Caco-2 (cell line): ENCODE data around the gene IL2RA. TPM values are rescaled to one million over a fixed set of nuclear protein-coding genes. Genes with fewer than 3 reads are reported as not detected.

Experiments used
- BruUV-seq: library from RNA; stranded (reverse); fragments of 400-500 nt; replicated peaks from 2 replicates; lab custom pipeline; 2021; lab: Mats Ljungman, UMichigan
- CTCF ChIA-PET: fragments of 300-600 bp; sonication (Branson Sonifier 250); formaldehyde crosslinking; loops from one replicate; lab custom pipeline; 2022; ENCODE audit warnings: antibody characterized with exemption; lab: Charles Lee
- POLR2A ChIA-PET: fragments of 300-600 bp; sonication (Branson Sonifier 250); formaldehyde crosslinking; loops from one replicate; lab custom pipeline; 2022; ENCODE audit warnings: antibody characterized with exemption; lab: Charles Lee
- DNase-seq, 2 experiments: peaks; one replicate each; pipeline versions ENCODE4 v3.0.0 to v3.0.0-alpha.2; 2020 to 2022
- H3K27me3 ChIP-seq: replicated peaks from 2 replicates; pipeline ENCODE4 v1.6.0; 2011; ENCODE audit warnings: low read length; ENCODE audit not compliant: control insufficient read depth, insufficient read depth
- H3K36me3 ChIP-seq: 2 replicates; pipeline ENCODE4 v1.5.1; 2011; ENCODE audit warnings: low read length; ENCODE audit not compliant: control insufficient read depth, insufficient read depth
- H3K4me1 ChIP-seq: fragments of 250-450 bp; sonication (Bioruptor Pico); 2 replicates; pipeline ENCODE4 v1.5.1; 2020; ENCODE audit warnings: mild to moderate bottlenecking
- H3K4me3 ChIP-seq: 2 replicates; pipeline ENCODE4 v1.5.1; 2011; ENCODE audit warnings: low read depth, mild to moderate bottlenecking, control low read depth, low read length
- H3K9me3 ChIP-seq: fragments of 250-450 bp; sonication (Bioruptor Pico); 2 replicates; pipeline ENCODE4 v1.5.1; 2020; ENCODE audit warnings: mild to moderate bottlenecking, moderate library complexity
- H3K27ac Mint-ChIP-seq: one replicate; pipeline ENCODE4 v1.8.0; 2022; ENCODE audit warnings: mixed read lengths; ENCODE audit not compliant: unreplicated experiment
- H3K27me3 Mint-ChIP-seq: one replicate; pipeline ENCODE4 v1.8.0; 2022; ENCODE audit warnings: mixed read lengths; ENCODE audit not compliant: insufficient read depth, unreplicated experiment
- H3K36me3 Mint-ChIP-seq: one replicate; pipeline ENCODE4 v1.8.0; 2022; ENCODE audit warnings: mild to moderate bottlenecking, mixed read lengths; ENCODE audit not compliant: insufficient read depth, unreplicated experiment
- H3K4me1 Mint-ChIP-seq: one replicate; pipeline ENCODE4 v1.8.0; 2022; ENCODE audit warnings: low read depth, mixed read lengths; ENCODE audit not compliant: unreplicated experiment
- H3K4me3 Mint-ChIP-seq: one replicate; pipeline ENCODE4 v1.8.0; 2022; ENCODE audit warnings: mild to moderate bottlenecking, moderate library complexity, mixed read lengths; ENCODE audit not compliant: unreplicated experiment
- H3K9me3 Mint-ChIP-seq: one replicate; pipeline ENCODE4 v1.8.0; 2022; ENCODE audit warnings: mixed read lengths; ENCODE audit not compliant: unreplicated experiment
- CTCF ChIP-seq, 2 experiments: fragments of 200-600 bp in 1 of 2; IDR thresholded peaks; 1 replicate in 1 of 2; 2 replicates in 1 of 2; pipeline versions ENCODE4 v1.5.1 to v1.8.0; 2011 to 2022; ENCODE audit warnings: antibody characterized with exemption in 1 of 2, control low read depth in 1 of 2, inconsistent platforms in 1 of 2, low read depth in 1 of 2, low read length in 1 of 2, mild to moderate bottlenecking in 1 of 2, moderate library complexity in 1 of 2; ENCODE audit not compliant: insufficient read depth in 1 of 2, severe bottlenecking in 1 of 2, unreplicated experiment in 1 of 2
- intact Hi-C: fragments of 100-400 bp; cut with micrococcal nuclease; formaldehyde crosslinking; loops from one replicate; pipeline ENCODE4 v1.10.0; 2022; ENCODE audit not compliant: unreplicated experiment
- total RNA-seq: library from RNA; stranded (reverse); gene quantifications from 2 replicates; pipeline ENCODE4 v1.2.3, GENCODE V29; 2022

The IL2RA gene
- total RNA-seq, 1 experiment from 2014 or later, result not detected

GRCh38 chr10:6009961-6010360 is 52.2 kb downstream of the IL2RA start:
- H3K27me3 Mint-ChIP-seq, result peaks cover 12% of the 10 kb centered on the region
- H3K27ac Mint-ChIP-seq, result no peak overlapping the region
- peaks cover 21% of the 10 kb centered on the region for H3K9me3 Mint-ChIP-seq
- no peaks in the 10 kb centered on the region for H3K4me1 Mint-ChIP-seq
- POLR2A ChIA-PET, result no interaction called here
- no peaks in the 10 kb centered on the region for H3K4me1 ChIP-seq
- intact Hi-C loops, result no loop called here
- H3K36me3 Mint-ChIP-seq, result no peaks in the 10 kb centered on the region
- CTCF ChIA-PET, result interaction anchor here (0.6 to 0.7 kb wide), 2 partner anchors 16 to 393 kb away, joined by 3 to 4 read pairs; no protein-coding TSS in a partner anchor
- TF ChIP-seq CTCF (IDR thresholded peaks at IDR 0.05; ENCODE audit: insufficient read depth in 1 of 2, low read depth in 1 of 2, low read length in 1 of 2, severe bottlenecking in 1 of 2, unreplicated experiment in 1 of 2), result no peak
- H3K27me3 ChIP-seq, result no peaks in the 10 kb centered on the region
- no peak for DNase-seq
- H3K9me3 ChIP-seq, result 0 out of 2 replicates have a peak, but pooled peaks cover 4% of the 10 kb centered on the region
- no peak overlapping the region for H3K4me3 Mint-ChIP-seq
- no peaks in the 10 kb centered on the region for H3K36me3 ChIP-seq
- no peak overlapping the region for H3K4me3 ChIP-seq
- no TSS peak for BruUV-seq

GRCh38 chr10:6009150-6009549 is 53.0 kb downstream of the IL2RA start:
- Histone ChIP-seq H3K27me3 (no peaks in the 10 kb centered on the region), H3K4me1 (no peaks in the 10 kb centered on the region), H3K9me3 (0 out of 2 replicates have a peak, but pooled peaks cover 4% of the 10 kb centered on the region), H3K36me3 (no peaks in the 10 kb centered on the region), H3K4me3 (no peak overlapping the region)
- POLR2A ChIA-PET, result no interaction called here
- Mint-ChIP-seq H3K36me3 (no peaks in the 10 kb centered on the region), H3K27me3 (peaks cover 19% of the 10 kb centered on the region), H3K4me1 (no peaks in the 10 kb centered on the region), H3K4me3 (no peak overlapping the region), H3K27ac (no peak overlapping the region), H3K9me3 (peaks cover 21% of the 10 kb centered on the region)
- TF ChIP-seq CTCF (IDR thresholded peaks at IDR 0.05; ENCODE audit: insufficient read depth in 1 of 2, low read depth in 1 of 2, low read length in 1 of 2, severe bottlenecking in 1 of 2, unreplicated experiment in 1 of 2), result no peak
- no peak for DNase-seq
- intact Hi-C loops, result no loop called here
- no TSS peak for BruUV-seq
- CTCF ChIA-PET, result no interaction called here

DNA sequence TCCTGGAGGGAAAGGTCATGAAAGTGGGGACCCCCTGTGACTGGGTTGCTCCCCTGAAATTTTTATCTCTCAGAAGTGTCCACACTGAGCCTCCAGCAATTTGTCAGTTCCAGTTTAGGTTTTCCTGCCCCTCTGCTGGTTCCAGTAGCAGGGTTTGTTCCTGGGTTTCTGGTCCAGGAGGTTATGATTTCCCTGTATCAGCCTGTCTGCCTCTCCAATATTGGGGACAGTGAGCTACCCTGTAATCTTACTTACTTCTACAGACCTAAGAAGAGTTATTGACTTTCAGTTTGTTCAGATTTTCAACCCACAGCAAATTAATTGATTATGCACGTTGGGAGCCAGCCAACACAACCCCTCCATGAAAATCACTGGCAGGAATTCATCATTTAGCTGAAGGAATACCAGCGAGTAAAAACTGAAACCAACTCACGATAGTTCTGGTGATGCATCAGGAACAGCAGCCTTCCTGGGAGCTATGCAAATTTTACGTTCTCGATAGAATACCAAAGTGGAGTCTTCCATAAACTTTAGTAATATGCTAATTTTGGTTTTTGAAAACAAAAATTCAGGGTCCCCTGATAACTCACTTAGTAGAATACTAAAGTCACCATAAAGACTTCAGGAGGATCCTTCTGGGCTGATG is 53.5 kb downstream of the IL2RA start:
- H3K9me3 Mint-ChIP-seq, result peaks cover 21% of the 10 kb centered on the region
- Histone ChIP-seq H3K4me3 (no peak overlapping the region), H3K36me3 (no peaks in the 10 kb centered on the region), H3K9me3 (0 out of 2 replicates have a peak, but pooled peaks cover 4% of the 10 kb centered on the region), H3K4me1 (no peaks in the 10 kb centered on the region), H3K27me3 (no peaks in the 10 kb centered on the region)
- H3K36me3 Mint-ChIP-seq, result no peaks in the 10 kb centered on the region
- CTCF ChIA-PET, result no interaction called here
- peaks cover 24% of the 10 kb centered on the region for H3K27me3 Mint-ChIP-seq
- no TSS peak for BruUV-seq
- intact Hi-C loops, result no loop called here
- no peak overlapping the region for H3K4me3 Mint-ChIP-seq
- DNase-seq, result no peak
- H3K4me1 Mint-ChIP-seq, result no peaks in the 10 kb centered on the region
- no peak overlapping the region for H3K27ac Mint-ChIP-seq
- POLR2A ChIA-PET, result no interaction called here
- no peak for TF ChIP-seq CTCF (IDR thresholded peaks at IDR 0.05; ENCODE audit: insufficient read depth in 1 of 2, low read depth in 1 of 2, low read length in 1 of 2, severe bottlenecking in 1 of 2, unreplicated experiment in 1 of 2)
